HG02870 (cell line): Measurements from ENCODE around the gene UNC5CL.
"Not testable (repeated sequence)": the region's sequence is repeated elsewhere in the genome, so short reads cannot be mapped to it uniquely, and the experiment has no call there.

Experiments
- ATAC-seq: cut with Tn5 transposase; IDR thresholded peaks from one replicate; pipeline ENCODE4 v1.9.1; 2021; ENCODE audit warnings: mild to moderate bottlenecking, moderate library complexity; ENCODE audit not compliant: unreplicated experiment

The UNC5CL gene

DNA sequence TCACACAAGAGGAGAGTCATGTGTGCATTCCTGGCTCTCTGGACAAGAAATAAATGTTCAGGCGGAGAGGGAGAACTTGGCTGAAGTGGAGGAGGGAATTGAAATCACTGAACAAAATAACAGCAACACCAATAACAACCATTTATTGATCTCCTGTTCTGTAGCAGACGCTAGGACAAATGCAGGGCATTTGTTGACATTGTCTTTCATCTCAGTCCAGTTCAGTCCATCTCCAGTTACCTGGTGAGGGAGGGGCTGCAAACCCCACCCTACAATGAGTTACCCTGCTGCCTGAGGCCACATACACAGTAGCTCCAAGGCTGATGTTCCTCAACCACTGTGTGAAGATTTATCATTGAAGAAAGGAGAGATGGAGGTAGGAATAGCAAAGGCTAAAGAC is 27.3 kb downstream of the UNC5CL start:
- no peak for ATAC-seq

GRCh38 chr6:41009669-41010068 is 29.4 kb downstream of the UNC5CL start:
- no peak for ATAC-seq

DNA sequence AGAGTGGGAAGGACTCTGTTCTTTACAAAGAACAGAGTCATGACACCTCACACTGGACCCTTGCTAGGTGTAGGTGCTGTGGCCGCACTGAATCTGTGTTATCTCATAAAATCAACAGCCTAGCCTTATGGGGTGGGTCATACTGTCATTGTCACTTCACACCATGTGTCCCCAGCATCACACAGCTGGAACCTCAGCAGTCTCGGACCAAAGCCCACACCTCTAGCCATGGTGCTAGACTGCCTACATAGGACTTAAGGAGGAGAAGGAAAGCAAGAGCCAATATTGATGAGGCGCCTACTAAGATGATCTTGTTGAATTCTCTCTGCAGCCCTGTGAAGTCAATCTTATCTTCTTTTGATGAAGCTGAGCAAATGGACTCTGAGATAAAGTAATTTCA is 31.0 kb downstream of the UNC5CL start:
- no peak for ATAC-seq

GRCh38 chr6:41006980-41007379 is 32.0 kb downstream of the UNC5CL start:
- not testable (repeated sequence) for ATAC-seq

DNA sequence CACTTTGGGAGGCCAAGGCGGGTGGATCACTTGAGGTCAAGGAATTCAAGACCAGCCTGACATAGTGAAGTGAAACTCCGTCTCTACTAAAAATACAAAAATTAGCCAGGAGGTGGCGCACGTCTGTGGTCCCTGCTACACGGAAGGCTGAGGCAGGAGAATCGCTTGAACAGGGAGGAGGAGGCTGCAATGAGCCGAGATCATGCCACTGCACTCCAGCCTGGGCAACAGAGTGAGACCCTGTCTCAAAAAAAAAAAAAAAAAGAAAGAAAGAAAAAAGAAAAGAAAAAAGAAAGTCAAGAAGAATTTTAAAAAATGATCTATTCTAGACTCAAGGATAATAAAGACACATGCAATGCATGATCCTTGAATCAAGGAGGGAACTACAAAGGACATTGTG is 32.8 kb downstream of the UNC5CL start:
- ATAC-seq = not testable (repeated sequence)

GRCh38 chr6:41002168-41002567 is 36.9 kb downstream of the UNC5CL start:
- ATAC-seq = no peak

DNA sequence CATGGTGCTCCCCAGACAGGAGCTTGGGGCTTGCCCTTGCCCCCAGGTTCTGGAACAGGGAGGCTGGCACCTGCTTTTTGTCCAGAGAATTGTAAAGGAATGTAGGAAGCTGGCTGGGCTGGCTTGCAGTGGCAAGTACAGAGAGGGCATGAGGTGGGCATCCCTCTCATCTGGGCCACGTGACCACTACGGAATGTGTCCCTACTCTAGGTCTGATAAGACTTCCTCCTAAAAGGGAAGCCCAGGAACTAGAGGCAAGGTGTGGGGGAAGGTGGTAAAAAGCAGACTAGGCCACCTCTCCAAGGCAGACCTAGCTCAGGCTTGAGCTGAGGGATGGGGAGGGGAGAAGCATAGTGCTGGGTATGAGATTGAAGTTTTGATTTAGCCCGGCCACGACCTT is 38.8 kb downstream of the UNC5CL start:
- ATAC-seq = no peak

DNA sequence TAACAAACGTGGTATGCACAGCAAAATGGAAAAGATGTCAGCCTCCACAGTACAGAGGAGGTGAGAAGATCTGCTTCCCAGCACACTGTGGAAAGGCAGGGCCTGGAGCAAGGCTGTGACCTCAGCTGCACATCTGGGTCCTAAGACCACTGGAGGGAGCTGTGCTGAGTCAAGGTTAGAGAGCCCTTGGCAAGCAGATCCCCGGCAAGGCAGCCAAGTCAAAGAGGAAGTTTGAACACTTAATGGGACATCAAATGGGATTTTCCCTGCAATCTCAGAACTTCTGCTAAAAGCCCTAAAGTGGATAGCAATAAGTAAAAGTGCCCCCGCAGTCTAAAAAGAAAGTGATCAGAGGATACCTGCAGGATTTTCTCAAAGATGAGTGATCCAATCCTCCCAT is 39.5 kb downstream of the UNC5CL start:
- peak; percentile 48 for ATAC-seq

- no peak for ATAC-seq
Observed at GRCh38 chr6:40998661-40999060, 40.4 kb downstream of the UNC5CL start.

GRCh38 chr6:40997234-40997957 is 41.6 kb downstream of the UNC5CL start:
- ATAC-seq = no peak

- no peak for ATAC-seq
Observed at GRCh38 chr6:40996591-40997233, 42.3 kb downstream of the UNC5CL start.

DNA sequence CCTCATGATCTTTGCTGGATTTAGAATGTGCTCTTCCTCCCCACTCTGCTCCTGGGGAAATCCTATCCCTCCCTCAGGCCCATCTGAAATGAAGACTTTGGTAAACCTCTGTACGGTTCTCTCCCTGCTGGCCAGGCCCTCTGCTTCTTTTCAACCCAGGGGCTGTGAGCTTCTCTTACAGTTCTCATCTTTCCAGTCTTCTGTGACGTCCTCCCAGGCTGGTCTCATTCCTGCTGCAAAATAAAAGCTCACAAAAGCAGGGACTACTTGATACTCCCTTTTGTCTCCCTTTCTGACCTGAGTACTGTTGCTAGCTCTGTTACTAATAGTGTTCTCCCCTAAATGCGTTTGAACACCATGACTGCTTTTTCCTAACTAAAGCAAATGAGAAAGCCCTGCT is 46.3 kb downstream of the UNC5CL start:
- no peak for ATAC-seq

DNA sequence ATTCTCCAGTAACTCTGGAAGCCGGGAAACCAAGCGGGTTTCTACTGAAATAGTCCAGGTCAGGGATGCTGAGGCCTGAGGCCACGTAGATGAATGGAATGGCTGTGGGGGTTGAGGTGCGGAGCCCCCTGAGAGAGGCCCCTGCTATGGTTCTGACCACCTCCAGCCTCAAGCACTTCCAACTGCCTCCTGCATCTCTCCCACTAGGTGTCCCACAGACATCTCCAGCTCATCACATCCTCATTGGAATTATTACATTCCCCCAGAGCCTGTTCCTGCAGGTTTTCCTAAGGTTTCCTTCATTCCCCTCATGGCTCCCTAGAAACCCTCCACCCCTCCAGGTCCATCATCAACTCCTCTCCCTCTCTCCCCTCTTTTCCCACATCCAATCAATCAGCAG is 48.7 kb downstream of the UNC5CL start:
- no peak for ATAC-seq

DNA sequence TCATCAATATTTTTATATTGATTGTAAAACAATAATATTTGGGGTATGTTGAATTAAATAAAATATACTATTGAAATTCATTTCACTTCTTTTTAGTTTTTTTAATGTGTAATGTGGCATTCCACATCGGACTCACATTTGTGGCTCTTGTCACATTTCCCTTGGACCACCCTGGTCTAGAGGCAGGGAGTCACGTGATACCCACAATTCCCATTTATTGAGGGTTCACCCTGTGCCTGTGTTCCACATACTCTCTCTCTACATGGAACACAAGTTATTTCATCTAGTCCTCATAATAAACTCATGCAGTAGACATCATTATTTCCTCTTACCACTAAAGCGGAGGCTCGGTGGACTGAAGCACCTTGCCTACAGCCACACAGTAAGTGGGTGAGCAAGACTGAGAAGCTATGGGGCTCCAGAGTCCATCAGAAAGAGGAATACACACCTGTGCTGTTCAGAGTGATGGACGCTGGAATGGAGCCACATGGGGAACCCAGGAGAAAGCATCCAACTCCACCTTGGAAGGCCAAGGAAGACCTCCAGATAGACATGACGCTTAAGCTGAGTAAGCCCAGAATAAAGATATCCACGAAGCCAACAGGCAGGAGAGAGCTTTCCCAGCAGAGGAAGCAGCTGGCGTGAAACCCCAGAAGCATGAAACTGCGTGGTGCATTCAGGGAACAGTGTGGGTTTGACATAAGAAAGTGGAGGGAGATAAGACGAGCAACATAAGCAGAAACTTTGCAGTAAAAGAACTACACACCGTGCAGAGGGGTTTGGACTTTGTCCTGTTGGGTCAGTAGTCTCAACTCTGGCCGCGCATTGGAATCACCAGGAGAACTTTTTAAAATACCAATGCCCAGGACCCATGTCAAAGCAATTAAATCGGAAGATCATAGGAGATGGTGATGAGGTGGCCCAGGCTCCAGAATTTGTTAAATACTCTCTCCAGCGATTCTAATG is 49.5 kb downstream of the UNC5CL start:
- ATAC-seq = no peak

GRCh38 chr6:40988634-40989033 is 50.4 kb downstream of the UNC5CL start:
- ATAC-seq = no peak

DNA sequence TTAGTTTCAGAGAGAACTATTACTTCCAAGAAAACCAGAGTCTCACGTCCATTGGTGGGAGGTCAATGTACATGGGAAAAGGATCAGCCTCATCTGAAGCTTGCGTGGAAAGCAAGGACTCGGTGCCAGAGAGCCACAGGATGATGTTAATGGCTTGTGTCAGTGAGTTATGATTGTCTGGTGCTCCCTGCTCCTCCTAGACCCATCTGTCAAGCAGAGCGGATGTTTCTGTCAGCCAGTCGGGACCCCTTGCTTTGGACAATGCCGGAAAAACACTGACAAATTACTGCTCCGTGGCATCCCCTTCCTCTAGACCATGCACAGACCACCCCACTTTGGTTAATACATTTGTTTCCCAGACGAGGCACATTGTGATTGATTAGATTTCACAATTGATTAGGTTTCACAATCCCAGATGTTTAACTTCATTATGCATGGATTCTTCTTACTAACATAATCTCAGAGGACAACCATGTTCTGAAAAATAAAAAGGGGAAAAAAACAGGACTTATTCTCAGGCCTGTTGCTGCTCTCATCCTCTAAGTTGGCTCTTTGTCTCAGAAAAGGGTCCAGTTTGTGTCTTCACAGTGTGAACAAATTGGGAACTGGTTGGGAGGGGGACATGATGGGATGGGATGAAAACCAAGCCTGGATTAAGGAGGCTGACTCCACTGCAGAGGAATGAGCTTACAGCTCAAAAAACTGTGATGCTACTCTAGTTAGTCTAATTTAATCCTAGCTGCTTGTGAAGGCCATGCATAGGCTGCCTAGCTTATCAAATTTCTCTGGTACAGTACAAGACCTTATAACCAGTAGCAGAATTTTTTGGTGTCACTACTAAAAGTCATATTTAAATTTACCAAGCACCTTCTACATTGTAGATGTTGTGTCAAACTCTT is 51.9 kb downstream of the UNC5CL start:
- ATAC-seq = no peak

- no peak for ATAC-seq
Observed at GRCh38 chr6:40986364-40986763, 52.7 kb downstream of the UNC5CL start.

- no peak for ATAC-seq
Observed at GRCh38 chr6:40983752-40984151, 55.3 kb downstream of the UNC5CL start.

GRCh38 chr6:40982917-40983316 is 56.1 kb downstream of the UNC5CL start:
- ATAC-seq = no peak

- no peak for ATAC-seq
Observed at GRCh38 chr6:40978687-40979289, 60.2 kb downstream of the UNC5CL start.
